HCT116 (cell line): ENCODE data around the gene FAT1. TPM values are rescaled to one million over a fixed set of nuclear protein-coding genes. Genes with fewer than 3 reads are reported as not detected.
A peak's percentile ranks its signal among the peaks of the same experiment; 100 is the strongest.

Experiments
- ATAC-seq: fragments of 200-7000 bp; cut with Tn5 transposase; 2 replicates; pipeline ENCODE4 v1.9.1; 2020; ENCODE audit warnings: mild to moderate bottlenecking, moderate library complexity
- BruUV-seq: library from RNA; stranded (reverse); fragments of 400-500 nt; replicated peaks from 2 replicates; lab custom pipeline; 2021; lab: Mats Ljungman, UMichigan
- CTCF ChIA-PET: fragments of 300-600 bp; sonication (Branson Sonifier 250); formaldehyde crosslinking; loops from one replicate; lab custom pipeline; 2021; ENCODE audit warnings: antibody characterized with exemption; lab: Charles Lee
- POLR2A ChIA-PET: fragments of 300-600, 350-600 bp; sonication (Branson Sonifier 250); formaldehyde crosslinking; loops from one replicate; lab custom pipeline; 2021; ENCODE audit warnings: antibody characterized with exemption; lab: Charles Lee
- RAD21 ChIA-PET, 2 experiments: fragments of 300-600 bp; sonication (Branson Sonifier 250); formaldehyde crosslinking; loops; one replicate each; lab custom pipeline; 2023; ENCODE audit warnings: low total read pairs in 2 of 2; ENCODE audit not compliant: uncharacterized antibody in 2 of 2, unreplicated experiment in 2 of 2, low non-redundant PET in 1 of 2; lab: Charles Lee
- DNase-seq: peaks from one replicate; pipeline ENCODE4 v3.0.0-alpha.2; 2010; ENCODE audit warnings: low read depth, low spot score
- H2AFZ ChIP-seq: fragments of 200-600 bp; shearing (Covaris generic), sonication (generic); 2 replicates; pipeline ENCODE4 v1.6.1; 2017; ENCODE audit warnings: low read depth, mixed run types, mixed read lengths, antibody characterized with exemption, low read length; ENCODE audit not compliant: poor library complexity, severe bottlenecking
- H3K27ac ChIP-seq: 2 replicates; pipeline ENCODE4 v1.5.1; 2012; ENCODE audit warnings: low read depth, low read length
- H3K27me3 ChIP-seq: fragments of 200-600 bp; sonication (generic); 2 replicates; pipeline ENCODE4 v1.6.1; 2016; ENCODE audit warnings: mixed run types, low read length, mixed read lengths; ENCODE audit not compliant: insufficient read depth
- H3K36me3 ChIP-seq, 2 experiments: fragments of 200-500 bp in 1 of 2; fragments of 200-600 bp in 1 of 2; sonication (Bioruptor generic) in 1 of 2; sonication (generic) in 1 of 2; 2 replicates each; pipeline versions ENCODE4 v1.5.1 to v1.6.1; 2014 to 2016; ENCODE audit warnings: low read length in 2 of 2, inconsistent platforms in 1 of 2, mixed read lengths in 1 of 2, mixed run types in 1 of 2; ENCODE audit not compliant: insufficient read depth in 2 of 2, control insufficient read depth in 1 of 2
- H3K4me1 ChIP-seq, 2 experiments: fragments of 200-600 bp in 1 of 2; sonication (generic) in 1 of 2; 2 replicates each; pipeline versions ENCODE4 v1.5.1 to v1.6.1; 2012 to 2017; ENCODE audit warnings: low read length in 2 of 2, inconsistent platforms in 1 of 2, mild to moderate bottlenecking in 1 of 2, mixed read lengths in 1 of 2, mixed run types in 1 of 2, moderate library complexity in 1 of 2; ENCODE audit not compliant: insufficient read depth in 2 of 2, control insufficient read depth in 1 of 2
- H3K4me2 ChIP-seq: fragments of 200-600 bp; sonication (generic); 2 replicates; pipeline ENCODE4 v1.6.1; 2017; ENCODE audit warnings: mixed run types, low read length, mixed read lengths
- H3K4me3 ChIP-seq, 2 experiments: fragments of 200-600 bp in 1 of 2; sonication (generic) in 1 of 2; replicated peaks in 1 of 2; 2 replicates each; pipeline ENCODE4 v1.5.1; 2011 to 2016; ENCODE audit warnings: low read length in 2 of 2, control low read depth in 1 of 2, low read depth in 1 of 2, mild to moderate bottlenecking in 1 of 2, mixed read lengths in 1 of 2, mixed run types in 1 of 2
- H3K79me2 ChIP-seq: fragments of 200-600 bp; sonication (generic); 2 replicates; pipeline ENCODE4 v1.6.1; 2017; ENCODE audit warnings: mild to moderate bottlenecking, mixed run types, low read length, moderate library complexity, mixed read lengths; ENCODE audit not compliant: insufficient read depth
- H3K9ac ChIP-seq: fragments of 200-600 bp; sonication (generic); 2 replicates; pipeline ENCODE4 v1.6.1; 2016; ENCODE audit warnings: low read length, mixed read lengths
- H3K9me2 ChIP-seq: fragments of 200-600 bp; sonication (generic), shearing (Covaris generic); 2 replicates; pipeline ENCODE4 v1.6.1; 2017; ENCODE audit warnings: mixed run types, mild to moderate bottlenecking, moderate library complexity; ENCODE audit not compliant: insufficient read depth
- H3K9me3 ChIP-seq, 2 experiments: fragments of 200-500 bp in 1 of 2; fragments of 200-600 bp in 1 of 2; sonication (Bioruptor generic) in 1 of 2; sonication (generic) in 1 of 2; 2 replicates each; pipeline ENCODE4 v1.6.1; 2014 to 2017; ENCODE audit warnings: low read length in 2 of 2, mixed read lengths in 2 of 2, inconsistent platforms in 1 of 2, low read depth in 1 of 2, mild to moderate bottlenecking in 1 of 2, mixed run types in 1 of 2, moderate library complexity in 1 of 2; ENCODE audit not compliant: control insufficient read depth in 1 of 2, insufficient read depth in 1 of 2
- H4K20me1 ChIP-seq: fragments of 200-600 bp; sonication (generic), shearing (Covaris generic); 2 replicates; pipeline ENCODE4 v1.6.1; 2017; ENCODE audit warnings: mixed run types, mild to moderate bottlenecking, moderate library complexity; ENCODE audit not compliant: insufficient read depth
- ELF1 ChIP-seq: IDR thresholded peaks from 2 replicates; pipeline ENCODE4 v1.6.1; 2012; ENCODE audit warnings: low read depth, borderline replicate concordance
- RAD21 ChIP-seq: IDR thresholded peaks from 2 replicates; pipeline ENCODE4 v1.6.1; 2012; ENCODE audit warnings: low read depth, mild to moderate bottlenecking
- SP1 ChIP-seq: IDR thresholded peaks from 2 replicates; pipeline ENCODE4 v1.6.1; 2012; ENCODE audit warnings: low read depth
- TCF7L2 ChIP-seq: IDR thresholded peaks from 2 replicates; pipeline ENCODE4 v1.7.0; 2011; ENCODE audit warnings: borderline replicate concordance, inconsistent platforms; ENCODE audit not compliant: insufficient read depth, insufficient read length; ENCODE audit errors: extremely low read depth
- YY1 ChIP-seq: IDR thresholded peaks from 2 replicates; pipeline ENCODE4 v1.6.1; 2011; ENCODE audit warnings: low read length, low read depth, moderate library complexity, mild to moderate bottlenecking; ENCODE audit not compliant: insufficient replicate concordance; ENCODE audit errors: extremely low read depth
- intact Hi-C: fragments of 100-400 bp; cut with micrococcal nuclease; formaldehyde crosslinking; loops from 2 replicates; pipeline ENCODE4 v1.10.0; 2022
- total RNA-seq: library from RNA; stranded (reverse); gene quantifications from one replicate; pipeline ENCODE4 v1.2.1, GENCODE V29; 2021; ENCODE audit not compliant: unreplicated experiment
- TF ChIP-seq, protein P1 (sequence below): IDR thresholded peaks from 2 replicates; pipeline ENCODE4 v1.6.1; 2012
- TF ChIP-seq, protein P2 (sequence below): IDR thresholded peaks from 2 replicates; pipeline ENCODE4 v1.6.1; 2012
- TF ChIP-seq, protein P3 (sequence below), 3 experiments: fragments of 200-600 bp in 1 of 3; sonication (generic) in 1 of 3; IDR thresholded peaks in 2 of 3; conservative IDR thresholded peaks in 1 of 3; 2 replicates each; pipeline ENCODE4 v1.5.1; 2012 to 2017; ENCODE audit warnings: low read depth in 2 of 3, low read length in 2 of 3, antibody characterized with exemption in 1 of 3, borderline replicate concordance in 1 of 3, control low read depth in 1 of 3, mild to moderate bottlenecking in 1 of 3, mixed read lengths in 1 of 3, mixed run types in 1 of 3, moderate library complexity in 1 of 3; ENCODE audit not compliant: insufficient read depth in 1 of 3

FAT1 gene
- total RNA-seq, 1 experiment from 2014 or later = 676 TPM

DNA sequence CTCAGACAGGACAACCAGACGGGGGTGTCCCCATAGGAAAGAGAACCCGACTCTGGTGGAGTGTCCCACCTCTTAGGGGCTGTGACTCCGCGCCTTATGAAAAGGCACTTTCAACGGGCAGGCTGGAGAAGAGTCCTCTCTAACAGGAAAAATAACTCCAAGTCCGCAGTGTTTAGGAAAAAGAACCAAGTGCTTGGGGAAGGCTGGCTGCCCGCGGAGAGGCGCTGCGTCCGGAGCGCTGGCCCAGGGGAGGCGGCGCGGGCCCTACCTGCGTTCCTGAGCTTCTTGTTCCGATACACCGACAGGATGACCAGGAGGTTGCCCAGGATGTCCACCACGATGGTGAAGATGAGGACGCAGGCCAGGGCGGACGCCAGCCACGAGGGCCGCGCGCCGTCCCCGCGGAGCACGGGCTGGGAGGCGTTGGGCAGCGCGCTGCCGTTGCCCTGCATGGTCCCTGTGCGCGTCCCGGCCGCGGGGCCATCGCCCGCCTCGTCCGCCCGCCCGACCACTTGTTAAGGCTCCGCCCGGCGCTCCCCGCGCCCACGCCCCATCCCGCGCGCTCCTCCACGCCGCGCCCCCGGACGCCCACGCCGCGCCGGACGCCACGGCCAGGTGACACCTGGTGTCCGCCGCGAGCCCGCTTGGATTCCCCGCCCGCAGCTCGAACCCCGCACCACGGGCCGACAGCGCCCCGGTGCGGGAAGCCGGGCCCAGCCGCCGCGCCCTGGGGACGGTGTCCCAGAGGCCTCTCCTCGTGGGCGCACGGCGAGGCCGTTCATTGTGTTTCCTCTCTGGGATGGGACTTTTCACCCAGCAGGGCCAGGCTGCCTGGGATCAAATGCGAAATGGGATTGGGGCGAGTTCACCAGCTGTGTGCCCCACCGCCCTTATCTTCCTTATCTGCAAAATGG, 168.5 kb downstream of the FAT1 start, which contains the start of gene MTNR1A (continued):
- TF ChIP-seq SP1 = no peak
- TF ChIP-seq ELF1 = no peak
- TF ChIP-seq, protein P1, sequence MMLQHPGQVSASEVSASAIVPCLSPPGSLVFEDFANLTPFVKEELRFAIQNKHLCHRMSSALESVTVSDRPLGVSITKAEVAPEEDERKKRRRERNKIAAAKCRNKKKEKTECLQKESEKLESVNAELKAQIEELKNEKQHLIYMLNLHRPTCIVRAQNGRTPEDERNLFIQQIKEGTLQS = no peak
- no peak for TF ChIP-seq YY1

DNA sequence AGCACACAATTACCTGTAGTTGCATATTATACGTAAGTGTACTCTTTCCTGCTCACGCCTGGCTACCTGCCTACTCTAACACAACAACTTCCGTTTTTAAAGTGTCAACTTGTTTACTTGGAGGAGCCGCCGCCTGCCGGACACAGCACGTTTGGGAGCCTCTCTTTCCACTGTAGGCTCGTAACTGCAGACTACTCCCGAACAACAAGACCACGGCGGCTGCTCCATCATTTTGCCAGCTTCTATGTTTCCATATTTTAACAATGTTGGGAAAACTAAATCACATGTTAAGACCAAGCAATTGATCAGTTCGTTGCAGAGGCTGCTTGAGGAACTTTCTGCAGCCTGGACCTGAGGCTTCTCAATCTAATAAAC, 169.1 kb downstream of the FAT1 start:
- H3K27me3 ChIP-seq = no peaks in the 10 kb centered on the region; the same call in 1 of the 2 replicates
- H4K20me1 ChIP-seq = no peaks in the 10 kb centered on the region; the same call in 1 of the 2 replicates
- ATAC-seq = peak; percentile 66
- intact Hi-C loops = loop anchor here (10.0 kb wide), 1 partner anchor 260 kb away; no protein-coding TSS in a partner anchor
- BruUV-seq = no TSS peak
- no peak overlapping the region for H2AFZ ChIP-seq
- H3K79me2 ChIP-seq = no peaks in the 10 kb centered on the region
- peaks cover 0 to 13% of the 10 kb centered on the region in 2 experiments; a peak in 1 of 4 replicates for H3K4me1 ChIP-seq
- RAD21 ChIA-PET = no interaction called here
- H3K9ac ChIP-seq = peak overlapping the region; percentile 41
- no peak overlapping the region for H3K27ac ChIP-seq
- no peaks in the 10 kb centered on the region for H3K9me3 ChIP-seq
- H3K4me3 ChIP-seq = peak overlapping the region; percentile 46 to 61
- H3K36me3 ChIP-seq = no peaks in the 10 kb centered on the region
- TF ChIP-seq TCF7L2 (no peak), RAD21 (peak; percentile 21; the same call in 1 of the 2 replicates), SP1 (no peak)
- TF ChIP-seq, protein P2, sequence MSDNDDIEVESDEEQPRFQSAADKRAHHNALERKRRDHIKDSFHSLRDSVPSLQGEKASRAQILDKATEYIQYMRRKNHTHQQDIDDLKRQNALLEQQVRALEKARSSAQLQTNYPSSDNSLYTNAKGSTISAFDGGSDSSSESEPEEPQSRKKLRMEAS = peak; percentile 30; the same call in 1 of the 2 replicates
- TF ChIP-seq, protein P3, sequence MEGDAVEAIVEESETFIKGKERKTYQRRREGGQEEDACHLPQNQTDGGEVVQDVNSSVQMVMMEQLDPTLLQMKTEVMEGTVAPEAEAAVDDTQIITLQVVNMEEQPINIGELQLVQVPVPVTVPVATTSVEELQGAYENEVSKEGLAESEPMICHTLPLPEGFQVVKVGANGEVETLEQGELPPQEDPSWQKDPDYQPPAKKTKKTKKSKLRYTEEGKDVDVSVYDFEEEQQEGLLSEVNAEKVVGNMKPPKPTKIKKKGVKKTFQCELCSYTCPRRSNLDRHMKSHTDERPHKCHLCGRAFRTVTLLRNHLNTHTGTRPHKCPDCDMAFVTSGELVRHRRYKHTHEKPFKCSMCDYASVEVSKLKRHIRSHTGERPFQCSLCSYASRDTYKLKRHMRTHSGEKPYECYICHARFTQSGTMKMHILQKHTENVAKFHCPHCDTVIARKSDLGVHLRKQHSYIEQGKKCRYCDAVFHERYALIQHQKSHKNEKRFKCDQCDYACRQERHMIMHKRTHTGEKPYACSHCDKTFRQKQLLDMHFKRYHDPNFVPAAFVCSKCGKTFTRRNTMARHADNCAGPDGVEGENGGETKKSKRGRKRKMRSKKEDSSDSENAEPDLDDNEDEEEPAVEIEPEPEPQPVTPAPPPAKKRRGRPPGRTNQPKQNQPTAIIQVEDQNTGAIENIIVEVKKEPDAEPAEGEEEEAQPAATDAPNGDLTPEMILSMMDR (IDR thresholded peaks at IDR 0.05 in 2 of 3, conservative IDR thresholded peaks at IDR 0.05 in 1 of 3; ENCODE audit: borderline replicate concordance in 1 of 3, insufficient read depth in 1 of 3, low read depth in 2 of 3, low read length in 2 of 3) = peak in 2 of 3 experiments; percentile 12 to 22; a peak in 2 of 6 replicates
- TF ChIP-seq, protein P1 = no peak
- peak; percentile 37 for DNase-seq
- CTCF ChIA-PET = no interaction called here
- POLR2A ChIA-PET = no interaction called here
- H3K9me2 ChIP-seq = no peaks in the 10 kb centered on the region
- peak overlapping the region; percentile 83 for H3K4me2 ChIP-seq
